ENCODE data around the gene TRPM3. TPM values are rescaled to one million over a fixed set of nuclear protein-coding genes. Genes with fewer than 3 reads are reported as not detected.

TRPM3 gene
- total and polyA plus RNA-seq, 2 of the 8 experiments (the other 6 are each of a cell fraction or from before 2014, with no cell fraction given): 2.4 to 10.9 TPM

GRCh38 chr9:70597886-70598285 is 523.5 kb downstream of the TRPM3 start:
- Histone ChIP-seq H3K4me2 (ENCODE audit: insufficient read depth in 1 of 2, low read depth in 2 of 2, low read length in 2 of 2) (no peak overlapping the region), H2AK5ac (ENCODE audit: low read depth, low read length) (no peak overlapping the region), H2BK12ac (ENCODE audit: low read depth, low read length) (no peak overlapping the region), H3K79me2 (ENCODE audit: control insufficient read depth in 1 of 2, insufficient read depth in 2 of 2, low read length in 2 of 2) (no peaks in the 10 kb centered on the region), H2AFZ (ENCODE audit: low read length) (no peak overlapping the region), H3K23me2 (ENCODE audit: low read depth, low read length) (no peaks in the 10 kb centered on the region; the same call in 1 of the 2 replicates), H3K79me1 (ENCODE audit: low read depth, low read length) (no peaks in the 10 kb centered on the region), H3K4me1 (replicated peaks in 1 of 4; ENCODE audit: control insufficient read depth in 3 of 4, insufficient read depth in 4 of 4, low read length in 3 of 4) (peaks cover 0 to 9% (median 5%) of the 10 kb centered on the region in 4 experiments; a peak in 5 of 7 replicates), H4K91ac (replicated peaks; ENCODE audit: insufficient read length, low read length) (no peak overlapping the region), H3K4me3 (ENCODE audit: extremely low read depth in 1 of 4, insufficient read depth in 2 of 4, low read depth in 3 of 4, low read length in 4 of 4) (no peak overlapping the region), H4K5ac (ENCODE audit: insufficient read length, low read depth, low read length) (no peak overlapping the region), H3K4ac (replicated peaks; ENCODE audit: insufficient read length, low read depth, low read length) (no peak overlapping the region), H4K20me1 (replicated peaks in 1 of 2; ENCODE audit: control insufficient read depth in 1 of 2, insufficient read depth in 2 of 2, low read length in 2 of 2) (no peaks in the 10 kb centered on the region), H3K9ac (replicated peaks in 1 of 4; ENCODE audit: extremely low read depth in 1 of 4, low read depth in 3 of 4, low read length in 3 of 4) (no peak overlapping the region), H3K9me3 (ENCODE audit: insufficient read depth in 2 of 2, low read depth in 1 of 2, low read length in 1 of 2) (no peaks in the 10 kb centered on the region), H3K36me3 (ENCODE audit: control insufficient read depth in 2 of 4, insufficient read depth in 4 of 4, low read length in 3 of 4) (no peaks in the 10 kb centered on the region), H3K23ac (ENCODE audit: insufficient read length) (no peak overlapping the region), H3K27me3 (replicated peaks in 1 of 4; ENCODE audit: control insufficient read depth in 3 of 4, extremely low read depth in 1 of 4, insufficient read depth in 3 of 4, low read length in 3 of 4) (no peaks in the 10 kb centered on the region), H4K8ac (ENCODE audit: extremely low read depth, insufficient read depth, low read length) (no peak overlapping the region), H2BK120ac (replicated peaks; ENCODE audit: low read depth, low read length) (no peak overlapping the region), H3K14ac (ENCODE audit: insufficient read length) (no peak overlapping the region), H3K56ac (replicated peaks; ENCODE audit: insufficient read length, low read depth, low read length) (no peak overlapping the region), H3K27ac (ENCODE audit: low read depth, low read length) (no peak overlapping the region), H2BK15ac (ENCODE audit: low read length) (no peak overlapping the region), H2BK20ac (ENCODE audit: low read length) (no peak overlapping the region), H2BK5ac (ENCODE audit: low read depth, low read length) (no peak overlapping the region), H3K18ac (ENCODE audit: extremely low read depth, low read length) (no peak overlapping the region)
- TF ChIP-seq POU5F1 (IDR thresholded peaks at IDR 0.05; ENCODE audit: low read depth, low read length) (no peak), MAFK (IDR thresholded peaks at IDR 0.05; ENCODE audit: low read depth, low read length) (no peak), CBX8 (IDR thresholded peaks at IDR 0.05; ENCODE audit: borderline replicate concordance, low read depth, low read length) (no peak), GTF2F1 (IDR thresholded peaks at IDR 0.05; ENCODE audit: borderline replicate concordance, low read depth, low read length) (no peak), BRCA1 (IDR thresholded peaks at IDR 0.05; ENCODE audit: low read depth, low read length) (no peak), SUZ12 (IDR thresholded peaks at IDR 0.05; ENCODE audit: low read length) (no peak), SIN3A (conservative IDR thresholded peaks at IDR 0.05 in 1 of 2, IDR thresholded peaks at IDR 0.05 in 1 of 2; ENCODE audit: low read depth in 1 of 2, low read length in 2 of 2) (no peak)
- DNase-seq (ENCODE audit: low read depth in 1 of 2, low spot score in 2 of 2) (no peak), FAIRE-seq (no peak)
- ChIA-PET CTCF (ENCODE audit: partially characterized antibody) (interaction anchor here (0.9 to 1.6 kb wide), 2 partner anchors 113 to 246 kb away, joined by 4 to 5 read pairs; no protein-coding TSS in a partner anchor), POLR2A (ENCODE audit: partially characterized antibody) (no interaction called here)

All from H1 (cell line).